ENCODE measurements around the gene SSX2IP. TPM values are rescaled to one million over a fixed set of nuclear protein-coding genes. Genes with fewer than 3 reads are reported as not detected.
A peak's percentile ranks its signal among the peaks of the same experiment; 100 is the strongest.

The SSX2IP gene
- total and polyA plus RNA-seq, 9 of the 15 experiments (the other 6 are each of a cell fraction or from before 2014, with no cell fraction given) = 20.6 to 96.7 (median 61.7) TPM

DNA sequence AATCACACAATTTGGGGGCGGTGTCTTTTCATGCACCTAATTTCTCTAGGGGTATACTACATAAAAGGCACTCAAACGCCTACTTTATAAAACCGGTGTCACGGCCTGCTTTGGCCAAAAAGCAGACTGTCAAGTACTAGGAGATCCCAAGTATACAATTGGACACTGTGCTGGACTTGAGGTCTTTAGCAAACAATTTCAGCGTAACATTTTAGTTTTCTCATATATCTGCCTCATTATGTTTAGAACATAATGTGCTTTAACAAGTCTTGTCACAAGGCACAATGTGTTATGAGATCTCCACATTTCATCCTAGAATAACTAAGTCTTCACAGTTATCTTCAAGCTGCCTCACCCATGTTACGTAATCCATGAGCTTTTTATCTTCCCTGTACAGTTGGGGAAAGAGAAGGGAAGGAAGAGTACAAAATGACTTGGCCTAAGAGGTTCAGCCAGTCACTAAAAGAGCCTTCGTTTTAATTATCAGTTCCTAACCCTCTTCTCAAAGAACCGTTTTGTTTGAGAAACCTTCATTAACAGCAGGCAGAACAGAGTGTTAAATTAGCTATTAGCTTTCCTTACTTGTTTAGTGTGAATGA is 1.7 kb downstream of the SSX2IP start (continued):
- peak; percentile 49; the same call in 1 of the 2 replicates for TF ChIP-seq TOE1 (IDR thresholded peaks at IDR 0.05; ENCODE audit: borderline replicate concordance)
- TF ChIP-seq TOE1 (CRISPR knock-in tag; IDR thresholded peaks at IDR 0.05; ENCODE audit: borderline replicate concordance, low read depth) = no peak
- no peak for TF ChIP-seq ZBTB8A (IDR thresholded peaks at IDR 0.05; ENCODE audit: partially characterized antibody)
- TF ChIP-seq MTA1 (IDR thresholded peaks at IDR 0.05; ENCODE audit: borderline replicate concordance) = peak; percentile 63; the same call in 1 of the 2 replicates
- TF ChIP-seq, protein P1, sequence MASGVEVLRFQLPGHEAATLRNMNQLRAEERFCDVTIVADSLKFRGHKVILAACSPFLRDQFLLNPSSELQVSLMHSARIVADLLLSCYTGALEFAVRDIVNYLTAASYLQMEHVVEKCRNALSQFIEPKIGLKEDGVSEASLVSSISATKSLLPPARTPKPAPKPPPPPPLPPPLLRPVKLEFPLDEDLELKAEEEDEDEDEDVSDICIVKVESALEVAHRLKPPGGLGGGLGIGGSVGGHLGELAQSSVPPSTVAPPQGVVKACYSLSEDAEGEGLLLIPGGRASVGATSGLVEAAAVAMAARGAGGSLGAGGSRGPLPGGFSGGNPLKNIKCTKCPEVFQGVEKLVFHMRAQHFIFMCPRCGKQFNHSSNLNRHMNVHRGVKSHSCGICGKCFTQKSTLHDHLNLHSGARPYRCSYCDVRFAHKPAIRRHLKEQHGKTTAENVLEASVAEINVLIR (CRISPR knock-in tag; IDR thresholded peaks at IDR 0.05) = no peak
- no peak for TF ChIP-seq MED1 (CRISPR knock-in tag; IDR thresholded peaks at IDR 0.05; ENCODE audit: borderline replicate concordance)
- no peak for TF ChIP-seq SMARCB1 (IDR thresholded peaks at IDR 0.05; ENCODE audit: insufficient read length, low read depth)
- TF ChIP-seq, protein P2, sequence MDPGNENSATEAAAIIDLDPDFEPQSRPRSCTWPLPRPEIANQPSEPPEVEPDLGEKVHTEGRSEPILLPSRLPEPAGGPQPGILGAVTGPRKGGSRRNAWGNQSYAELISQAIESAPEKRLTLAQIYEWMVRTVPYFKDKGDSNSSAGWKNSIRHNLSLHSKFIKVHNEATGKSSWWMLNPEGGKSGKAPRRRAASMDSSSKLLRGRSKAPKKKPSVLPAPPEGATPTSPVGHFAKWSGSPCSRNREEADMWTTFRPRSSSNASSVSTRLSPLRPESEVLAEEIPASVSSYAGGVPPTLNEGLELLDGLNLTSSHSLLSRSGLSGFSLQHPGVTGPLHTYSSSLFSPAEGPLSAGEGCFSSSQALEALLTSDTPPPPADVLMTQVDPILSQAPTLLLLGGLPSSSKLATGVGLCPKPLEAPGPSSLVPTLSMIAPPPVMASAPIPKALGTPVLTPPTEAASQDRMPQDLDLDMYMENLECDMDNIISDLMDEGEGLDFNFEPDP (CRISPR knock-in tag; IDR thresholded peaks at IDR 0.05) = no peak
- TF ChIP-seq DDX20 (tag; IDR thresholded peaks at IDR 0.05; ENCODE audit: low read depth) = no peak
- no peak for TF ChIP-seq NR2C2 (CRISPR knock-in tag; IDR thresholded peaks at IDR 0.05)
- TF ChIP-seq NR2C2 (tag; IDR thresholded peaks at IDR 0.05) = no peak
- TF ChIP-seq, protein P3, sequence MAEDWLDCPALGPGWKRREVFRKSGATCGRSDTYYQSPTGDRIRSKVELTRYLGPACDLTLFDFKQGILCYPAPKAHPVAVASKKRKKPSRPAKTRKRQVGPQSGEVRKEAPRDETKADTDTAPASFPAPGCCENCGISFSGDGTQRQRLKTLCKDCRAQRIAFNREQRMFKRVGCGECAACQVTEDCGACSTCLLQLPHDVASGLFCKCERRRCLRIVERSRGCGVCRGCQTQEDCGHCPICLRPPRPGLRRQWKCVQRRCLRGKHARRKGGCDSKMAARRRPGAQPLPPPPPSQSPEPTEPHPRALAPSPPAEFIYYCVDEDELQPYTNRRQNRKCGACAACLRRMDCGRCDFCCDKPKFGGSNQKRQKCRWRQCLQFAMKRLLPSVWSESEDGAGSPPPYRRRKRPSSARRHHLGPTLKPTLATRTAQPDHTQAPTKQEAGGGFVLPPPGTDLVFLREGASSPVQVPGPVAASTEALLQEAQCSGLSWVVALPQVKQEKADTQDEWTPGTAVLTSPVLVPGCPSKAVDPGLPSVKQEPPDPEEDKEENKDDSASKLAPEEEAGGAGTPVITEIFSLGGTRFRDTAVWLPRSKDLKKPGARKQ (CRISPR knock-in tag; IDR thresholded peaks at IDR 0.05) = no peak
- TF ChIP-seq, protein P4, sequence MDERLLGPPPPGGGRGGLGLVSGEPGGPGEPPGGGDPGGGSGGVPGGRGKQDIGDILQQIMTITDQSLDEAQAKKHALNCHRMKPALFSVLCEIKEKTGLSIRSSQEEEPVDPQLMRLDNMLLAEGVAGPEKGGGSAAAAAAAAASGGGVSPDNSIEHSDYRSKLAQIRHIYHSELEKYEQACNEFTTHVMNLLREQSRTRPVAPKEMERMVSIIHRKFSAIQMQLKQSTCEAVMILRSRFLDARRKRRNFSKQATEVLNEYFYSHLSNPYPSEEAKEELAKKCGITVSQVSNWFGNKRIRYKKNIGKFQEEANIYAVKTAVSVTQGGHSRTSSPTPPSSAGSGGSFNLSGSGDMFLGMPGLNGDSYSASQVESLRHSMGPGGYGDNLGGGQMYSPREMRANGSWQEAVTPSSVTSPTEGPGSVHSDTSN (CRISPR knock-in tag; IDR thresholded peaks at IDR 0.05; ENCODE audit: low read depth) = no peak
- TF ChIP-seq, protein P4 (tag; conservative IDR thresholded peaks at IDR 0.05; ENCODE audit: low read depth) = 0 out of 2 replicates have a peak, but pooled peaks have one; percentile 32
- no peak for TF ChIP-seq ARHGAP35 (IDR thresholded peaks at IDR 0.05; ENCODE audit: partially characterized antibody)
- TF ChIP-seq, protein P5, sequence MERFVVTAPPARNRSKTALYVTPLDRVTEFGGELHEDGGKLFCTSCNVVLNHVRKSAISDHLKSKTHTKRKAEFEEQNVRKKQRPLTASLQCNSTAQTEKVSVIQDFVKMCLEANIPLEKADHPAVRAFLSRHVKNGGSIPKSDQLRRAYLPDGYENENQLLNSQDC (CRISPR knock-in tag; IDR thresholded peaks at IDR 0.05) = 0 out of 2 replicates have a peak, but pooled peaks have one; percentile 75
- no peak for TF ChIP-seq ZNF408 (CRISPR knock-in tag; IDR thresholded peaks at IDR 0.05; ENCODE audit: low read depth)
- TF ChIP-seq GTF2A2 (tag; IDR thresholded peaks at IDR 0.05) = no peak
- TF ChIP-seq HMG20A (CRISPR knock-in tag; conservative IDR thresholded peaks at IDR 0.05) = no peak
- peak; percentile 90 for TF ChIP-seq BRD9 (IDR thresholded peaks at IDR 0.05; ENCODE audit: low read depth, partially characterized antibody)
- TF ChIP-seq MIER1 (IDR thresholded peaks at IDR 0.05; ENCODE audit: low read depth) = no peak; the same call in 1 of the 2 replicates
- TF ChIP-seq ZNF551 (CRISPR knock-in tag; IDR thresholded peaks at IDR 0.05) = no peak

All from K562 (cell line).